ENCODE measurements around the gene UQCC3.
"Not testable (repeated sequence)": the region's sequence is repeated elsewhere in the genome, so short reads cannot be mapped to it uniquely, and the experiment has no call there.

Gene UQCC3

GRCh38 chr11:62666259-62666926 is 5.1 kb upstream of the UQCC3 start:
- peak overlapping the region; percentile 93 for H3K4me3 ChIP-seq (ENCODE audit: low read length)
- TF ChIP-seq, protein P1, sequence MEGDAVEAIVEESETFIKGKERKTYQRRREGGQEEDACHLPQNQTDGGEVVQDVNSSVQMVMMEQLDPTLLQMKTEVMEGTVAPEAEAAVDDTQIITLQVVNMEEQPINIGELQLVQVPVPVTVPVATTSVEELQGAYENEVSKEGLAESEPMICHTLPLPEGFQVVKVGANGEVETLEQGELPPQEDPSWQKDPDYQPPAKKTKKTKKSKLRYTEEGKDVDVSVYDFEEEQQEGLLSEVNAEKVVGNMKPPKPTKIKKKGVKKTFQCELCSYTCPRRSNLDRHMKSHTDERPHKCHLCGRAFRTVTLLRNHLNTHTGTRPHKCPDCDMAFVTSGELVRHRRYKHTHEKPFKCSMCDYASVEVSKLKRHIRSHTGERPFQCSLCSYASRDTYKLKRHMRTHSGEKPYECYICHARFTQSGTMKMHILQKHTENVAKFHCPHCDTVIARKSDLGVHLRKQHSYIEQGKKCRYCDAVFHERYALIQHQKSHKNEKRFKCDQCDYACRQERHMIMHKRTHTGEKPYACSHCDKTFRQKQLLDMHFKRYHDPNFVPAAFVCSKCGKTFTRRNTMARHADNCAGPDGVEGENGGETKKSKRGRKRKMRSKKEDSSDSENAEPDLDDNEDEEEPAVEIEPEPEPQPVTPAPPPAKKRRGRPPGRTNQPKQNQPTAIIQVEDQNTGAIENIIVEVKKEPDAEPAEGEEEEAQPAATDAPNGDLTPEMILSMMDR (conservative IDR thresholded peaks at IDR 0.05; ENCODE audit: low read length), result no peak
- DNase-seq (ENCODE audit: low read depth), result no peak

DNA sequence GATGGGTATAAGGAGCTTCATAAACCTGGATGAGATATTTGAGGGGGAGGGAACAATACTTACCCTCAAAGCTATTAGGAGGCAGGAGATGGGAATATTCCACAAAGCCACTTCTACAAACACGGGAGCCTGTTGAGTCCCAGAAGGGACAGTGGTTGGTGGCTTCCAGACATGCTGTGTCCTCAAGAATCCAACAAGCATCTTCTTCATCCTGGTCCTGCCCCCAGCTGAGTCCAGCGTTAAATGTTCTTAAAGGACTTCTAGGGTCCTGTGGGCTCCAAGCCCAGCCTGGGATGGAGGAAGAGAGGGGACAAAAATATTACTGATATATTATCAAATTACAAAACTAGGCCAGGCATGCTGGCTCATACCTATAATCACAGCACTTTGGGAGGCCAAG is 4.0 kb upstream of the UQCC3 start:
- no peak overlapping the region; the same call in 1 of the 2 replicates for H3K4me3 ChIP-seq (ENCODE audit: low read length)
- TF ChIP-seq, protein P1 (conservative IDR thresholded peaks at IDR 0.05; ENCODE audit: low read length), result no peak
- no peak for DNase-seq (ENCODE audit: low read depth)

DNA sequence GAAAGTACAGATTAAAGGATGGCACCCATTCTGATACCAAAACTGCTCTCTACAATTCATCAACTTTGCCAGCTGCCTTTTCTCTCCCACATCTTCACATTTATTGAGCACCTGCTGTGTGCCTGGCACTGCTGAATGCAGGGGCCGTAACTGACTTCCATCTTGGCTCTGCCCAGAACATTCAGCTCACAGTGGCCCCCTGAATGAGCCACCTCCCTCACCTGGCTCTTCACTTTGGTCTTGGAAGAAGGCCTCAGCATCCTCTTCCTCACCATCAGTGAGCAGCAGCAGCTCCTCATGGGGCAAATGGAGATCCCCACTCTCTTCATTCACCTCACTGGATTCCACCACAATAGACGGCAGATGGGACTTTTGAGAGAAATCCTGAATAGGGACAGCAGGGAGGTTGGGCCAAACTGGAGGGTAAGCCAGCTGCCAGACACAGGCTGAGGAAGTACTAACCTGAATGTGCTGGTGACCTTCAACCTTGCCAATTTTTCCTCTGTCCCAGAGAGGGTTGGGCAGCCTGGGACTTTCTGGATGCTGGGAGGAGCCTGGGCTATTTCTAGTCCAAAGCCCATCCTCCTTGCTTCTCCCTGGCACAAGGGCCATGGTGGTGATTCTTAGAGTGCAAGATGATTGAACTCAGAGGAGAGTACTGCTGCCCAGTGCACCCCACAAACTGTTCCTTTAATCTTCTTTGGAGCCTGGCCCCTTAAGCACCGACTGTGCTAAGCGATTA is 1.9 kb upstream of the UQCC3 start:
- H3K4me3 ChIP-seq (ENCODE audit: low read length), result no peak overlapping the region
- TF ChIP-seq, protein P1 (conservative IDR thresholded peaks at IDR 0.05; ENCODE audit: low read length), result no peak
- no peak for DNase-seq (ENCODE audit: low read depth)

DNA sequence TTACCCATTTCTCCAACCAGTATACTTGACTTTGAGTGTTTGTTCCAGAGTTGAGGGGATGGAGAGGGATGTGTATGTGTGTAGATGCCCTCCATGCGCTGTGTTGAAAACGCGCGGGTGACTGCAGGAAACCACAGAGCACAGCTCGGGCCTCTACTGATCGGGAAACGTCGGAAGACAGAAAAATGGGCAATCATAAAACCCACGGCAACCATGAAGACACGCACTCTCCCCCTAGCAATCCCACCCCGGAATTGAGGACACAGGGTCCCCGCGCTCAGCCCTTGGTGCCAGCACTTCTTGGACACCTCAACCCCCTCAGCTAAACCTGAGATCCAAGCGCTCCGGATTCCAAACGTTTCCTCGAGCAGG is 251 bp upstream of the UQCC3 start:
- TF ChIP-seq, protein P1 (conservative IDR thresholded peaks at IDR 0.05; ENCODE audit: low read length), result no peak
- peak overlapping the region; percentile 88 for H3K4me3 ChIP-seq (ENCODE audit: low read length)
- no peak for DNase-seq (ENCODE audit: low read depth)

DNA sequence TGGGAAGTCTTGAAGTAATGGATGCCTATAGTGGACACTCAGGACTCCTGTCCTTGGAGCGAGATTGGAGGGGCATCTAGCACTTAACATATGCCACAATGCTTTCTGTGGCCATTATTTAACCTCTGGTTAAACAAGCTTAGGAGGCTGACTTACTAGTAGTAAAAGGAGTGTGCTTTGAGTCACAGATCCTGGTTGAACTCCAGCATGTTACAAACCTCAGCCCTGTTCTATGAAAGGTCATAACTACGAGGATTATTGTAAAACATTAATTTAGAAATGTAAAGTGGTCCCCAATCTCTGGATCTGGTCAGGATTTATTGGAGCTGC is 1.7 kb downstream of the UQCC3 start:
- TF ChIP-seq, protein P1 (conservative IDR thresholded peaks at IDR 0.05; ENCODE audit: low read length), result no peak
- no peak for DNase-seq (ENCODE audit: low read depth)
- no peak overlapping the region for H3K4me3 ChIP-seq (ENCODE audit: low read length)

DNA sequence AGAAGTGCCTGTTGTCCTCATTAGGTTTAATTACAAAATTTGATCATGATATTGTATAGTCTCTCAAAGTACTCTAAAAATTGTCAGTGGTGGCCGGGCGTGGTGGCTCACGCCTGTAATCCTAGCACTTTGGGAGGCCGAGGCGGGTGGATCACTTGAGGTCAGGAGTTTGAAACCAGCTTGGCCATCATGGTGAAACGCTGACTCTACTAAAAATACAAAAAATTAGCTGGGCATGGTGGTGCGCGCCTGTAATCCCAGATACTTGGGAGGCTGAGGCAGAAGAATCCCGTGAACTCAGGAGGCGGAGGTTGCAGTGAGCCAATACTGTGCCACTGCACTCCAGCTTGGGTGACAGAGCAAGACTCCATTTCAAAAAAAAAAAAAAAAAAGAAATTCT is 3.9 kb downstream of the UQCC3 start:
- not testable (repeated sequence) for H3K4me3 ChIP-seq (ENCODE audit: low read length); DNase-seq (ENCODE audit: low read depth)

GRCh38 chr11:62676698-62677097 is 5.2 kb downstream of the UQCC3 start:
- no peak overlapping the region for H3K4me3 ChIP-seq (ENCODE audit: low read length)
- DNase-seq (ENCODE audit: low read depth), result no peak
- TF ChIP-seq, protein P1 (conservative IDR thresholded peaks at IDR 0.05; ENCODE audit: low read length), result 0 out of 2 replicates have a peak, but pooled peaks have one; percentile 1

All from AG10803 (cell line).